Fibroblast of lung (primary cell): ENCODE data around the gene RPL28. TPM values are rescaled to one million over a fixed set of nuclear protein-coding genes. Genes with fewer than 3 reads are reported as not detected.
"Not testable (repeated sequence)": the region's sequence is repeated elsewhere in the genome, so short reads cannot be mapped to it uniquely, and the experiment has no call there.

Source experiments
- DNase-seq, 2 donors: peaks; one replicate each; pipeline versions ENCODE4 v3.0.0 to v3.0.0-alpha.2; 2010; ENCODE audit warnings: low read depth in 2 of 2
- H2AFZ ChIP-seq: 2 replicates; pipeline ENCODE4 v1.5.1; 2012; ENCODE audit warnings: low read length, control low read depth, inconsistent platforms
- H3K27ac ChIP-seq: 2 replicates; pipeline ENCODE4 v1.5.1; 2011; ENCODE audit warnings: low read length, control low read depth; ENCODE audit not compliant: insufficient read depth
- H3K27me3 ChIP-seq: 2 replicates; pipeline ENCODE4 v1.5.1; 2011; ENCODE audit warnings: mild to moderate bottlenecking, low read length; ENCODE audit not compliant: control insufficient read depth, insufficient read depth
- H3K36me3 ChIP-seq: 2 replicates; pipeline ENCODE4 v1.5.1; 2011; ENCODE audit warnings: low read length; ENCODE audit not compliant: control insufficient read depth, insufficient read depth
- H3K4me1 ChIP-seq: 2 replicates; pipeline ENCODE4 v1.5.1; 2011; ENCODE audit warnings: low read length; ENCODE audit not compliant: control insufficient read depth, insufficient read depth; ENCODE audit errors: extremely low read depth
- H3K4me2 ChIP-seq: 2 replicates; pipeline ENCODE4 v1.5.1; 2011; ENCODE audit warnings: low read length, control low read depth; ENCODE audit not compliant: insufficient read depth; ENCODE audit errors: extremely low read depth
- H3K4me3 ChIP-seq, 4 experiments: fragments of 200-600 bp in 1 of 4; sonication (generic) in 1 of 4; replicated peaks in 1 of 4; 2 replicates each; pipeline ENCODE4 v1.5.1; 2011 to 2016; ENCODE audit warnings: low read length in 4 of 4, low read depth in 3 of 4, mild to moderate bottlenecking in 3 of 4, control low read depth in 2 of 4, inconsistent platforms in 1 of 4, mixed read lengths in 1 of 4; ENCODE audit not compliant: insufficient read depth in 1 of 4; ENCODE audit errors: control extremely low read depth in 1 of 4
- H3K79me2 ChIP-seq: 2 replicates; pipeline ENCODE4 v1.5.1; 2012; ENCODE audit warnings: mild to moderate bottlenecking, low read length, inconsistent platforms; ENCODE audit not compliant: control insufficient read depth, insufficient read depth
- H3K9ac ChIP-seq: 2 replicates; pipeline ENCODE4 v1.5.1; 2011; ENCODE audit warnings: mild to moderate bottlenecking, low read length, control low read depth; ENCODE audit not compliant: insufficient read depth
- H3K9me3 ChIP-seq: 2 replicates; pipeline ENCODE4 v1.5.1; 2012; ENCODE audit warnings: low read depth, low read length; ENCODE audit not compliant: control insufficient read depth, insufficient read depth
- H4K20me1 ChIP-seq: 2 replicates; pipeline ENCODE4 v1.5.1; 2011; ENCODE audit warnings: low read length; ENCODE audit not compliant: control insufficient read depth, insufficient read depth; ENCODE audit errors: extremely low read depth
- CTCF ChIP-seq, 2 donors: IDR thresholded peaks in 1 of 2; conservative IDR thresholded peaks in 1 of 2; 1 replicate in 1 of 2; 2 replicates in 1 of 2; pipeline ENCODE4 v1.5.1; 2011 to 2012; ENCODE audit warnings: low read length in 2 of 2, control low read depth in 1 of 2, inconsistent platforms in 1 of 2, low read depth in 1 of 2, mild to moderate bottlenecking in 1 of 2
- EZH2 ChIP-seq: IDR thresholded peaks from 2 replicates; pipeline ENCODE4 v1.5.1; 2012; ENCODE audit warnings: low read length, control low read depth, mild to moderate bottlenecking; ENCODE audit errors: missing control alignments
- polyA plus RNA-seq, 2 donors: library from polyadenylated mRNA; depleted of rRNA in 1 of 2; stranded (reverse) in 1 of 2; unstranded in 1 of 2; fragments of >200 nt; gene quantifications; 2 replicates each; pipeline ENCODE4 v1.2.1, GENCODE V29; 2011 to 2012; ENCODE audit warnings: missing spikeins in 1 of 2
- total RNA-seq: library from RNA; depleted of rRNA; stranded (reverse); fragments of >200 nt; gene quantifications from 2 replicates; pipeline ENCODE4 v1.2.1, GENCODE V29; 2014

RPL28 gene
- total and polyA plus RNA-seq, 2 donors (not counting 1 experiment from before 2014, with no cell fraction given) = 146 to 665 TPM

DNA sequence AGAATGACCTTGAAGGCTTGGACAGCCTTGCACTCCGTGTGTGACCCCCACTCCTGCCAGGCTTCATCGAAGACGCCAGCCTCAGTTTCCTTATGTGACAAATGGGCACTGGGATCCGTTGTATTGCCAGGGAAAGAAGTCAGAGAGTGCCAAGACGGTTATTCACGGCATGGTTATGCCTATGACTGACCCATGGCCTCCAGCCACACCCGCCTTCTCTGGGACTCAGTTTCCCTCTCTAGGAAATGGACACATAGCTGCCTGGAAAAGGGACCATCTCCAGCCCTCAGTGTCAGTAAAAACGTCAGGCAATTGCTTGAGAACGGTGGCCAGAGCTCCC is 22.8 kb downstream of the RPL28 start:
- Histone ChIP-seq H3K36me3 (peaks cover 17% of the 10 kb centered on the region), H3K9me3 (no peaks in the 10 kb centered on the region), H3K27me3 (no peaks in the 10 kb centered on the region), H3K4me2 (peak overlapping the region; percentile 92), H2AFZ (peak overlapping the region; percentile 98), H4K20me1 (peaks cover 2% of the 10 kb centered on the region), H3K9ac (peak overlapping the region; percentile 63), H3K27ac (peak overlapping the region; percentile 98), H3K79me2 (peaks cover 32% of the 10 kb centered on the region), H3K4me3 (peak overlapping the region; percentile 37 to 63 (median 47)), H3K4me1 (peaks cover 19% of the 10 kb centered on the region)
- no peak for DNase-seq
- TF ChIP-seq CTCF (conservative IDR thresholded peaks at IDR 0.05 in 1 of 2, IDR thresholded peaks at IDR 0.05 in 1 of 2; ENCODE audit: low read depth in 1 of 2, low read length in 2 of 2) (no peak), EZH2 (no peak)

DNA sequence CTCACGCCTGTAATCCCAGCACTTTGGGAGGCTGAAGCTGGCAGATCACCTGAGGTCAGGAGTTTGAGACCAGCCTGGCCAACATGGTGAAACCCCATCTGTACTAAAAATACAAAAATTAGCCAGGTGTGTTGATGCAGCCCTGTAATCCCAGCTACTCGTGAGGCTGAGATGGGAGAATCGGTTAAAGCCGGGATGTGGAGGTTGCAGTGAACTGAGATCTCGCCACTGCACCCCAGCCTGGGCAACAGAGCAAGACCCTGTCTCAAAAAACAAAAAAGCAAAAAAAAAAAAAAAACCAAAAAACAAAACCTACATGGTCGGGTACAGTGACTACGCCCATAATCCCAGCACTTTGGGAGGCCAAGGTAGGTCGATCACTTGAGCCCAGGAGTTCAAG is 23.4 kb downstream of the RPL28 start:
- not testable (repeated sequence) for DNase-seq
- Histone ChIP-seq H3K36me3 (peaks cover 13% of the 10 kb centered on the region), H3K4me1 (peaks cover 19% of the 10 kb centered on the region)

DNA sequence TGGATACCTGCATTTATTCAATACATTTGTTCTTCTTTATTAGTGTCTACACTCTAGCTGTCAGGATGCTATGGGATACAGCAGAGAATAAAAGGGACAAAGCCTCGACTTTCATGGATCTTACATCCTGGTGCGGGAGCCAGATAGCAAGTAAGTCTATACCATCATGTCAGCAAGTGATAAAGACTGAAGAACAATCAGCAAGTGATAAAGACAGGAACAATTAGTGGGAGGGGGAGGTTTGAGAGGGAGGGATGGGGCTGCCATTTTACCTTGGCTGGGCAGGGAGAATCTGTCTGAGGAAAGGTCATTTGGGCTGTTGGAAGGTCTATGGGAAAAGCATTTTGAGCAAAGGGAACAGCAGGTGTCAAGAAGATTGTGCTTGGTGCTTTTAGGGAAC is 24.4 kb downstream of the RPL28 start:
- TF ChIP-seq CTCF (conservative IDR thresholded peaks at IDR 0.05 in 1 of 2, IDR thresholded peaks at IDR 0.05 in 1 of 2; ENCODE audit: low read depth in 1 of 2, low read length in 2 of 2) = no peak
- TF ChIP-seq EZH2 = no peak
- peaks cover 12% of the 10 kb centered on the region for H3K36me3 ChIP-seq
- no peak overlapping the region for H3K27ac ChIP-seq
- H3K4me2 ChIP-seq = no peak overlapping the region
- H2AFZ ChIP-seq = no peak overlapping the region
- H3K27me3 ChIP-seq = no peaks in the 10 kb centered on the region
- no peak overlapping the region for H3K4me3 ChIP-seq
- no peaks in the 10 kb centered on the region for H3K9me3 ChIP-seq
- H3K9ac ChIP-seq = no peak overlapping the region
- peaks cover 22% of the 10 kb centered on the region for H3K79me2 ChIP-seq
- peaks cover 2% of the 10 kb centered on the region for H4K20me1 ChIP-seq
- H3K4me1 ChIP-seq = peaks cover 17% of the 10 kb centered on the region
- no peak for DNase-seq

More for the DNA sequence above, 23.4 kb downstream of the RPL28 start:
- H4K20me1 ChIP-seq, H2AFZ ChIP-seq, H3K4me3 ChIP-seq, H3K27ac ChIP-seq, H3K27me3 ChIP-seq, H3K4me2 ChIP-seq, H3K9me3 ChIP-seq, H3K9ac ChIP-seq: not testable (repeated sequence)
- peaks cover 28% of the 10 kb centered on the region for H3K79me2 ChIP-seq
